ENCODE results near the gene PRKAG1.

PRKAG1 gene

GRCh38 chr12:48957141-48958048 lies 61.2 kb downstream of the PRKAG1 start, which contains the start of gene ARF3:
Gene ARF3, minus strand, starts transcription at chr12:48957487. Its CDS starts 16,392 bp downstream, at chr12:48941095.
- in situ Hi-C loops (cut with HindIII; ENCODE audit: low pct_ligation_motif_present, low pct_unique_long_range_greater_than_20kb, low sequenced_read_pairs): no loop called here
- DNase-seq: peak; percentile 99

GRCh38 chr12:48956279-48957140 lies 62.1 kb downstream of the PRKAG1 start:
- DNase-seq: peak; percentile 100
- in situ Hi-C loops (cut with HindIII; ENCODE audit: low pct_ligation_motif_present, low pct_unique_long_range_greater_than_20kb, low sequenced_read_pairs): no loop called here

GRCh38 chr12:48954841-48955501 lies 63.6 kb downstream of the PRKAG1 start:
- in situ Hi-C loops (cut with HindIII; ENCODE audit: low pct_ligation_motif_present, low pct_unique_long_range_greater_than_20kb, low sequenced_read_pairs): no loop called here
- DNase-seq: no peak

DNA sequence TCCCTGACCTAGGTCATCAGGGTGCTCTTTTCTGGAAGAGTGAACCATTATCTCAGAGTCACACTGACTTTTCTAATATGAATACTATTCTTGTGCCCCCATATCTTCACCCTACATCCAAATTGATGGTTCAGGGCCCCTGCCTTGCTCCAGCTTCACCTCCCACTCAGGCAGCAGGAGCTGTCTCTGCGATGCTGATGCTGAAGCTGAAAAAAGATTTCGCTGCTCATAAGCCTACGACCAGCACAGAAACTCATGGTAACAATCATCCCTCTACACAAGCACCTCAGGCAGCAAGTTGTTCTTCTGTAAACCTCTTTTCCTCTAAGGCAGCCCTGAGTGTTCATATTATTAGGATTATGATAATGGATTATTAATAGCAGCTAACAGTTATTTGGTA lies 64.5 kb downstream of the PRKAG1 start:
- no peak for DNase-seq
- in situ Hi-C loops (cut with HindIII; ENCODE audit: low pct_ligation_motif_present, low pct_unique_long_range_greater_than_20kb, low sequenced_read_pairs): no loop called here

DNA sequence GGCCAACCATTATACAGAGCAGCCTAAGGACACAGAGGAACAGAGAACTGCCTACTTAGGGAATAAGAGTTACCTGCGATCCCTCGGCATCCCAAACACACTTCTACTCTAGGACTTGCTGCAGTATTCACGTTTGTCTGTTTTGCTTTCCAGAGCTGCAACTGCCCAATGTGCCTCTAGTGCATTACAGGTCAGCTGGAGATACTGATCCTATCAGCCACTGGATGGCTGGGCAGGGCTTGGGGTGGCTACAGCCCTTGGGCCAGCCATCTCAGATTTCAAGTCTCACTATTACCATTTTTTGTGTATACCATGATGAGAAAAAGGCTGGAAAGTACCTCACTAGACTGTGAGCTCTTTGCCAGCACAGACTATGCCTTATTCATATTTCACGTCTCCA lies 65.9 kb downstream of the PRKAG1 start:
- in situ Hi-C loops (cut with HindIII; ENCODE audit: low pct_ligation_motif_present, low pct_unique_long_range_greater_than_20kb, low sequenced_read_pairs): no loop called here
- no peak for DNase-seq

Measured in ACHN (cell line).